ENCODE results near the gene PDE4B.

Gene PDE4B

GRCh38 chr1:66248746-66249145 is 456.1 kb downstream of the PDE4B start:
- DNase-seq (ENCODE audit: low read depth) = no peak
- TF ChIP-seq CTCF (IDR thresholded peaks at IDR 0.05; ENCODE audit: control insufficient read depth, insufficient read depth, low read depth, low read length, missing control alignments) = no peak
- no peak overlapping the region for H3K4me3 ChIP-seq (ENCODE audit: control insufficient read depth, low read depth, low read length)

GRCh38 chr1:66250075-66250474 is 457.4 kb downstream of the PDE4B start:
- no peak for DNase-seq (ENCODE audit: low read depth)
- no peak overlapping the region for H3K4me3 ChIP-seq (ENCODE audit: control insufficient read depth, low read depth, low read length)
- TF ChIP-seq CTCF (IDR thresholded peaks at IDR 0.05; ENCODE audit: control insufficient read depth, insufficient read depth, low read depth, low read length, missing control alignments) = no peak

GRCh38 chr1:66250478-66250877 is 457.8 kb downstream of the PDE4B start:
- TF ChIP-seq CTCF (IDR thresholded peaks at IDR 0.05; ENCODE audit: control insufficient read depth, insufficient read depth, low read depth, low read length, missing control alignments) = no peak
- no peak for DNase-seq (ENCODE audit: low read depth)
- H3K4me3 ChIP-seq (ENCODE audit: control insufficient read depth, low read depth, low read length) = no peak overlapping the region

GRCh38 chr1:66251546-66251945 is 458.9 kb downstream of the PDE4B start:
- H3K4me3 ChIP-seq (ENCODE audit: control insufficient read depth, low read depth, low read length) = no peak overlapping the region
- no peak for DNase-seq (ENCODE audit: low read depth)
- no peak for TF ChIP-seq CTCF (IDR thresholded peaks at IDR 0.05; ENCODE audit: control insufficient read depth, insufficient read depth, low read depth, low read length, missing control alignments)

- TF ChIP-seq CTCF (IDR thresholded peaks at IDR 0.05; ENCODE audit: control insufficient read depth, insufficient read depth, low read depth, low read length, missing control alignments) = peak; percentile 72
- H3K4me3 ChIP-seq (ENCODE audit: control insufficient read depth, low read depth, low read length) = no peak overlapping the region
- no peak for DNase-seq (ENCODE audit: low read depth)
Observed at GRCh38 chr1:66253330-66253921, 460.7 kb downstream of the PDE4B start.

- no peak for TF ChIP-seq CTCF (IDR thresholded peaks at IDR 0.05; ENCODE audit: control insufficient read depth, insufficient read depth, low read depth, low read length, missing control alignments)
- H3K4me3 ChIP-seq (ENCODE audit: control insufficient read depth, low read depth, low read length) = no peak overlapping the region
- DNase-seq (ENCODE audit: low read depth) = no peak
Observed at GRCh38 chr1:66254785-66255184, 462.1 kb downstream of the PDE4B start.

Data from AG09309 (cell line).